ENCODE results near the gene MESP1.
"Not testable (repeated sequence)": the region's sequence is repeated elsewhere in the genome, so short reads cannot be mapped to it uniquely, and the experiment has no call there.

MESP1 gene

GRCh38 chr15:89790206-89790605, 39.2 kb upstream of the MESP1 start:
- Histone ChIP-seq H3K9me3 (ENCODE audit: control insufficient read depth in 2 of 2, low read length in 2 of 2) (peaks cover 0 to 7% of the 10 kb centered on the region in 2 donors), H3K36me3 (ENCODE audit: control insufficient read depth in 2 of 2, insufficient read depth in 2 of 2, low read length in 2 of 2) (peaks cover 6 to 11% of the 10 kb centered on the region in 2 donors), H3K9ac (ENCODE audit: low read depth in 1 of 2, low read length in 2 of 2) (no peak overlapping the region), H3K27ac (ENCODE audit: low read depth in 2 of 2, low read length in 2 of 2) (no peak overlapping the region), H3K4me1 (ENCODE audit: control insufficient read depth in 2 of 2, insufficient read depth in 2 of 2, low read length in 2 of 2) (peaks cover 6 to 14% of the 10 kb centered on the region in 2 donors), H3K4me3 (ENCODE audit: low read length in 2 of 2) (no peak overlapping the region), H3K27me3 (ENCODE audit: control insufficient read depth in 2 of 2, insufficient read depth in 2 of 2, low read length in 2 of 2) (no peaks in the 10 kb centered on the region)

- H3K9me3 ChIP-seq (ENCODE audit: control insufficient read depth in 2 of 2, low read length in 2 of 2); H3K4me3 ChIP-seq (ENCODE audit: low read length in 2 of 2): not testable (repeated sequence)
- peaks cover 6 to 11% of the 10 kb centered on the region in 2 donors for H3K36me3 ChIP-seq (ENCODE audit: control insufficient read depth in 2 of 2, insufficient read depth in 2 of 2, low read length in 2 of 2)
These were observed 37.5 kb upstream of the MESP1 start for GRCh38 chr15:89788585-89788984.

GRCh38 chr15:89787944-89788343, 36.9 kb upstream of the MESP1 start:
- Histone ChIP-seq H3K27me3 (ENCODE audit: control insufficient read depth in 2 of 2, insufficient read depth in 2 of 2, low read length in 2 of 2) (no peaks in the 10 kb centered on the region), H3K36me3 (ENCODE audit: control insufficient read depth in 2 of 2, insufficient read depth in 2 of 2, low read length in 2 of 2) (peaks cover 6 to 11% of the 10 kb centered on the region in 2 donors), H3K9ac (ENCODE audit: low read depth in 1 of 2, low read length in 2 of 2) (no peak overlapping the region)

More at GRCh38 chr15:89788585-89788984, 37.5 kb upstream of the MESP1 start:
- not testable (repeated sequence) for H3K27me3 ChIP-seq (ENCODE audit: control insufficient read depth in 2 of 2, insufficient read depth in 2 of 2, low read length in 2 of 2); H3K27ac ChIP-seq (ENCODE audit: low read depth in 2 of 2, low read length in 2 of 2); H3K9ac ChIP-seq (ENCODE audit: low read depth in 1 of 2, low read length in 2 of 2)
- peaks cover 15 to 25% of the 10 kb centered on the region in 2 donors for H3K4me1 ChIP-seq (ENCODE audit: control insufficient read depth in 2 of 2, insufficient read depth in 2 of 2, low read length in 2 of 2)

GRCh38 chr15:89785774-89786140, 34.7 kb upstream of the MESP1 start:
- H3K27ac ChIP-seq (ENCODE audit: low read depth in 2 of 2, low read length in 2 of 2) = peak overlapping the region; percentile 97 to 98
- H3K4me3 ChIP-seq (ENCODE audit: low read length in 2 of 2) = no peak overlapping the region
- no peaks in the 10 kb centered on the region for H3K27me3 ChIP-seq (ENCODE audit: control insufficient read depth in 2 of 2, insufficient read depth in 2 of 2, low read length in 2 of 2)
- peaks cover 3 to 6% of the 10 kb centered on the region in 2 donors for H3K36me3 ChIP-seq (ENCODE audit: control insufficient read depth in 2 of 2, insufficient read depth in 2 of 2, low read length in 2 of 2)
- peaks cover 0 to 7% of the 10 kb centered on the region in 2 donors for H3K9me3 ChIP-seq (ENCODE audit: control insufficient read depth in 2 of 2, low read length in 2 of 2)
- peak overlapping the region in 1 of 2 donors; percentile 76 for H3K9ac ChIP-seq (ENCODE audit: low read depth in 1 of 2, low read length in 2 of 2)
- H3K4me1 ChIP-seq (ENCODE audit: control insufficient read depth in 2 of 2, insufficient read depth in 2 of 2, low read length in 2 of 2) = peaks cover 33 to 53% of the 10 kb centered on the region in 2 donors

More at GRCh38 chr15:89787944-89788343, 36.9 kb upstream of the MESP1 start:
- H3K9me3 ChIP-seq (ENCODE audit: control insufficient read depth in 2 of 2, low read length in 2 of 2) = peaks cover 0 to 7% of the 10 kb centered on the region in 2 donors
- H3K4me1 ChIP-seq (ENCODE audit: control insufficient read depth in 2 of 2, insufficient read depth in 2 of 2, low read length in 2 of 2) = peaks cover 22 to 31% of the 10 kb centered on the region in 2 donors
- no peak overlapping the region for H3K27ac ChIP-seq (ENCODE audit: low read depth in 2 of 2, low read length in 2 of 2)
- no peak overlapping the region for H3K4me3 ChIP-seq (ENCODE audit: low read length in 2 of 2)

GRCh38 chr15:89785064-89785773, 34.2 kb upstream of the MESP1 start:
- Histone ChIP-seq H3K36me3 (ENCODE audit: control insufficient read depth in 2 of 2, insufficient read depth in 2 of 2, low read length in 2 of 2) (peaks cover 3 to 6% of the 10 kb centered on the region in 2 donors), H3K9me3 (ENCODE audit: control insufficient read depth in 2 of 2, low read length in 2 of 2) (peaks cover 0 to 7% of the 10 kb centered on the region in 2 donors), H3K27me3 (ENCODE audit: control insufficient read depth in 2 of 2, insufficient read depth in 2 of 2, low read length in 2 of 2) (no peaks in the 10 kb centered on the region), H3K4me3 (ENCODE audit: low read length in 2 of 2) (peak overlapping the region in 1 of 2 donors; percentile 36), H3K27ac (ENCODE audit: low read depth in 2 of 2, low read length in 2 of 2) (peak overlapping the region; percentile 97 to 98), H3K4me1 (ENCODE audit: control insufficient read depth in 2 of 2, insufficient read depth in 2 of 2, low read length in 2 of 2) (peaks cover 38 to 58% of the 10 kb centered on the region in 2 donors), H3K9ac (ENCODE audit: low read depth in 1 of 2, low read length in 2 of 2) (peak overlapping the region in 1 of 2 donors; percentile 76)

GRCh38 chr15:89784686-89784960, 33.6 kb upstream of the MESP1 start:
- Histone ChIP-seq H3K4me3 (ENCODE audit: low read length in 2 of 2) (peak overlapping the region in 1 of 2 donors; percentile 36), H3K36me3 (ENCODE audit: control insufficient read depth in 2 of 2, insufficient read depth in 2 of 2, low read length in 2 of 2) (peaks cover 3 to 6% of the 10 kb centered on the region in 2 donors), H3K9ac (ENCODE audit: low read depth in 1 of 2, low read length in 2 of 2) (peak overlapping the region; percentile 32 to 76), H3K27me3 (ENCODE audit: control insufficient read depth in 2 of 2, insufficient read depth in 2 of 2, low read length in 2 of 2) (no peaks in the 10 kb centered on the region), H3K4me1 (ENCODE audit: control insufficient read depth in 2 of 2, insufficient read depth in 2 of 2, low read length in 2 of 2) (peaks cover 38 to 59% of the 10 kb centered on the region in 2 donors), H3K9me3 (ENCODE audit: control insufficient read depth in 2 of 2, low read length in 2 of 2) (peaks cover 0 to 7% of the 10 kb centered on the region in 2 donors), H3K27ac (ENCODE audit: low read depth in 2 of 2, low read length in 2 of 2) (peak overlapping the region; percentile 97 to 98)

- peaks cover 0 to 7% of the 10 kb centered on the region in 2 donors for H3K9me3 ChIP-seq (ENCODE audit: control insufficient read depth in 2 of 2, low read length in 2 of 2)
- H3K27ac ChIP-seq (ENCODE audit: low read depth in 2 of 2, low read length in 2 of 2) = peak overlapping the region; percentile 97 to 98
- peak overlapping the region; percentile 41 to 76 for H3K9ac ChIP-seq (ENCODE audit: low read depth in 1 of 2, low read length in 2 of 2)
- peak overlapping the region in 1 of 2 donors; percentile 3 for H3K4me3 ChIP-seq (ENCODE audit: low read length in 2 of 2)
- no peaks in the 10 kb centered on the region for H3K27me3 ChIP-seq (ENCODE audit: control insufficient read depth in 2 of 2, insufficient read depth in 2 of 2, low read length in 2 of 2)
- peaks cover 3 to 6% of the 10 kb centered on the region in 2 donors for H3K36me3 ChIP-seq (ENCODE audit: control insufficient read depth in 2 of 2, insufficient read depth in 2 of 2, low read length in 2 of 2)
- peaks cover 42 to 61% of the 10 kb centered on the region in 2 donors for H3K4me1 ChIP-seq (ENCODE audit: control insufficient read depth in 2 of 2, insufficient read depth in 2 of 2, low read length in 2 of 2)
These were observed 33.0 kb upstream of the MESP1 start for GRCh38 chr15:89783861-89784685.

GRCh38 chr15:89783111-89783860, 32.2 kb upstream of the MESP1 start:
- peak overlapping the region; percentile 41 to 76 for H3K9ac ChIP-seq (ENCODE audit: low read depth in 1 of 2, low read length in 2 of 2)

GRCh38 chr15:89782619-89782950, 31.5 kb upstream of the MESP1 start:
- H3K36me3 ChIP-seq (ENCODE audit: control insufficient read depth in 2 of 2, insufficient read depth in 2 of 2, low read length in 2 of 2); H3K9me3 ChIP-seq (ENCODE audit: control insufficient read depth in 2 of 2, low read length in 2 of 2); H3K27me3 ChIP-seq (ENCODE audit: control insufficient read depth in 2 of 2, insufficient read depth in 2 of 2, low read length in 2 of 2); H3K9ac ChIP-seq (ENCODE audit: low read depth in 1 of 2, low read length in 2 of 2); H3K4me3 ChIP-seq (ENCODE audit: low read length in 2 of 2): not testable (repeated sequence)
- peak overlapping the region; percentile 93 to 97 for H3K27ac ChIP-seq (ENCODE audit: low read depth in 2 of 2, low read length in 2 of 2)
- H3K4me1 ChIP-seq (ENCODE audit: control insufficient read depth in 2 of 2, insufficient read depth in 2 of 2, low read length in 2 of 2) = peaks cover 43 to 68% of the 10 kb centered on the region in 2 donors

More at GRCh38 chr15:89783111-89783860, 32.2 kb upstream of the MESP1 start:
- Histone ChIP-seq H3K27ac (ENCODE audit: low read depth in 2 of 2, low read length in 2 of 2) (peak overlapping the region; percentile 97 to 98), H3K9me3 (ENCODE audit: control insufficient read depth in 2 of 2, low read length in 2 of 2) (peaks cover 0 to 7% of the 10 kb centered on the region in 2 donors), H3K4me1 (ENCODE audit: control insufficient read depth in 2 of 2, insufficient read depth in 2 of 2, low read length in 2 of 2) (peaks cover 43 to 68% of the 10 kb centered on the region in 2 donors), H3K27me3 (ENCODE audit: control insufficient read depth in 2 of 2, insufficient read depth in 2 of 2, low read length in 2 of 2) (no peaks in the 10 kb centered on the region), H3K4me3 (ENCODE audit: low read length in 2 of 2) (no peak overlapping the region), H3K36me3 (ENCODE audit: control insufficient read depth in 2 of 2, insufficient read depth in 2 of 2, low read length in 2 of 2) (peaks cover 3 to 6% of the 10 kb centered on the region in 2 donors)

Data from mucosa of rectum (tissue), 2 donors.